NB4 (cell line): ENCODE data around the gene KSR2.

Source experiments
- DNase-seq: peaks from one replicate; pipeline ENCODE4 v3.0.0; 2010; ENCODE audit warnings: low read depth
- H3K4me3 ChIP-seq: one replicate; pipeline ENCODE4 v1.5.1; 2011; ENCODE audit warnings: mild to moderate bottlenecking, low read depth, low read length, moderate library complexity
- MYC ChIP-seq: IDR thresholded peaks from 2 replicates; pipeline ENCODE4 v1.6.1; 2011; ENCODE audit warnings: low read depth, low read length
- POLR2A ChIP-seq: IDR thresholded peaks from 2 replicates; pipeline ENCODE4 v1.6.1; 2011; ENCODE audit warnings: mild to moderate bottlenecking; ENCODE audit not compliant: insufficient read length; ENCODE audit errors: extremely low read depth
- TF ChIP-seq, protein P1 (sequence below): IDR thresholded peaks from 2 replicates; pipeline ENCODE4 v1.6.1; 2011; ENCODE audit warnings: low read depth, low read length
- TF ChIP-seq, protein P2 (sequence below): IDR thresholded peaks from one replicate; pipeline ENCODE4 v1.5.1; 2012; ENCODE audit warnings: low read depth, low read length

Gene KSR2

DNA sequence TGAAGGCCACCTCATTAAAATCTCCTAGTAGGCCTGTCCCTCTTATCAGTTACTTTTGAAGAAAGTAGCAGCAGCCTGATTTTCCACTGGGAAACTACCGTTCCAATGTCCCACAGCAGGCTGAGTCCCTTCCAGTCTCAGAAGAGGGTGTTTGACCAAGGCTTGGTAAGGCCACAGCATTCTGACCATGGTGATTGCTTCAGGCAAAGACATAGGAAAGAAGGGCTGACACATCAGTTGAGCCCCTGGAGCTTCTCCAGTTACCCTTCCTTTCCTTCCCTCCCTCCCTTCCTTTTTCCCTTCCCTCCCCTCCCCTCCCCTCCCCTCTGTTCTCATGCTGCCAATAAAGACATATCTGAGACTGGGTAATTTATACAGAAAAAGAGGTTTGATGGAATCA lies 373.0 kb downstream of the KSR2 start:
- no peak overlapping the region for H3K4me3 ChIP-seq
- no peak for DNase-seq
- no peak for TF ChIP-seq POLR2A
- TF ChIP-seq, protein P1, sequence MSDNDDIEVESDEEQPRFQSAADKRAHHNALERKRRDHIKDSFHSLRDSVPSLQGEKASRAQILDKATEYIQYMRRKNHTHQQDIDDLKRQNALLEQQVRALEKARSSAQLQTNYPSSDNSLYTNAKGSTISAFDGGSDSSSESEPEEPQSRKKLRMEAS, result no peak
- no peak for TF ChIP-seq MYC
- TF ChIP-seq, protein P2, sequence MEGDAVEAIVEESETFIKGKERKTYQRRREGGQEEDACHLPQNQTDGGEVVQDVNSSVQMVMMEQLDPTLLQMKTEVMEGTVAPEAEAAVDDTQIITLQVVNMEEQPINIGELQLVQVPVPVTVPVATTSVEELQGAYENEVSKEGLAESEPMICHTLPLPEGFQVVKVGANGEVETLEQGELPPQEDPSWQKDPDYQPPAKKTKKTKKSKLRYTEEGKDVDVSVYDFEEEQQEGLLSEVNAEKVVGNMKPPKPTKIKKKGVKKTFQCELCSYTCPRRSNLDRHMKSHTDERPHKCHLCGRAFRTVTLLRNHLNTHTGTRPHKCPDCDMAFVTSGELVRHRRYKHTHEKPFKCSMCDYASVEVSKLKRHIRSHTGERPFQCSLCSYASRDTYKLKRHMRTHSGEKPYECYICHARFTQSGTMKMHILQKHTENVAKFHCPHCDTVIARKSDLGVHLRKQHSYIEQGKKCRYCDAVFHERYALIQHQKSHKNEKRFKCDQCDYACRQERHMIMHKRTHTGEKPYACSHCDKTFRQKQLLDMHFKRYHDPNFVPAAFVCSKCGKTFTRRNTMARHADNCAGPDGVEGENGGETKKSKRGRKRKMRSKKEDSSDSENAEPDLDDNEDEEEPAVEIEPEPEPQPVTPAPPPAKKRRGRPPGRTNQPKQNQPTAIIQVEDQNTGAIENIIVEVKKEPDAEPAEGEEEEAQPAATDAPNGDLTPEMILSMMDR, result no peak

DNA sequence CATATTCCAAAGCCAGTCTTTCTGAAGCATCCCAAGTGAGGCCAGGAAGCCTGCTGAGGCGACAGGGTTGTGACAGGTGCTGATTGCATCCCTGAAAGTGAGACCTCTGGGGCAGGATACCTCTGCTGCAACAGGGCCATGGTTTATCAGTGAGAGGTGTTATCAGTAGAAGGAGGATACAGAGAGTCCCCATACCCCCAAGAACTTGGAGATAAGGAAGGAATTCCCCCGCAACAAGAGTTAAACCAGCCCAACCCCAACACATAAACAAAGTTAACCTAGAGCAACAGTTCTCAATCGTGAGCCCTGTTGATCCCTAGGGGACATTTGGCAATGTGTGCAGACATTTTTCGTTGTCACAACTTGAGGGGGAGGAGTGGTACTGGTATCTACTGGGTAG lies 374.3 kb downstream of the KSR2 start:
- no peak for DNase-seq
- TF ChIP-seq MYC (no peak), POLR2A (no peak)
- TF ChIP-seq, protein P1, result no peak
- TF ChIP-seq, protein P2, result no peak
- no peak overlapping the region for H3K4me3 ChIP-seq

DNA sequence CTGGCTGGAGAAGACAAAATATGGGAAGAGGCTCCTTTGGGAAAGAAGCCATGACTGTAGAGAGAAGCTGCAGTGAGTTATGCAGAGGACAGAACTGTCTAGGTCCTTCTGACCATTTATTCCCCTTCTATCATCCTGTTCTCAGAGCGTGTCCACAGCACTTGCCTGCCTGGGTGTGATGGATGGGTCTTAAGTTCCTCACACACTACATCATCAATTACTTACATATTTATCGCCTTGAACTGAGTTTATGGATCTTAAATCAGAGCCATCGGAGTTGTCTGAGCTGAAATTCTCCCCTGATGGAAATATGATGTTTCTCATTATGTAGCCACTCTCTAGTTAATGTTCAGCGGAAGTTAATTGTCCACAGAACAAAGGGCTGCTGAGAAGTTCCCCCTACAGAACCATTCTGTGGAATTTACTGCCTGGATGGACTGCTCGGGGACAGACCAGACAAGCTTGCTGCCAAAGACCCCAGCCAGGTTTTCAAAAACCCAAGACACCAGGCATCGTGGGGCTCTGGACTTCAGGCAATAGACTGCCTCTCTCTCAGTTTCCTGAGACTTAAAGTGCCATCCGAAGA lies 374.9 kb downstream of the KSR2 start:
- TF ChIP-seq POLR2A, result no peak
- no peak for TF ChIP-seq MYC
- TF ChIP-seq, protein P1, result no peak
- TF ChIP-seq, protein P2, result no peak
- no peak for DNase-seq
- no peak overlapping the region for H3K4me3 ChIP-seq

DNA sequence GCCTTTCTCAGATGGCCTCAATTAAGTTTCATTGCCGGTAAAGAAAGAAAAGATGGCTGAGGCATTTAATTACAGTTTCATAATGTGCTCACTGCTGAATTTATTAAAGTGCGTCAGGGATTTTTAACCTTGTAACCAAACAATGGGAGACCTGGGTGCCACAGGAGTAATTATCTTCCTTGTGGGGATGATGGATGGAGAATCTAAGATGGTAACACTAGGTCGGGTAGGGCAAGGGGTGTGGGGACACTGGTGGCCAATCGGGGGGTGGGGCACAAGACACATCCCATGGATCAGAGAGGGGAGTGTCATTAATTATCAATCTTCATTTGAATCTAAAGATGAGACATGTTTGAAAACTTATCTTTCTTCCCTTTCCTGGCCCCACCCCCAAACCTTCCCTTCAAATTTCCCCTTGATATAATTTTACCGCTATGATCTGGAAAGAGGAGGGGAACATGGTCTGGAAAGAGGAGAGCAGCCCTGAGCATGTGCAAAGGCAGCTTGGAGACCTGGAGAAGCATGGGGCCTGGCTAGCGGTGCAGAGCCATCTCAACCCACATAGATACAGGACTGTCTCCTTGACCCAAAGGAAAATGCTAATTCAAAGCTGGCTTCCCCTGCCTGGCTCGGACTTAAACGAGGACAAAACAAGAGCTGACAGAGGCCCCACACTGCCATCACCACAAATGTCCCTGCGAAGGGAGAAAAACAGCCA lies 376.0 kb downstream of the KSR2 start:
- TF ChIP-seq MYC (no peak), POLR2A (no peak)
- TF ChIP-seq, protein P1, result no peak
- TF ChIP-seq, protein P2, result no peak
- no peak overlapping the region for H3K4me3 ChIP-seq
- no peak for DNase-seq

DNA sequence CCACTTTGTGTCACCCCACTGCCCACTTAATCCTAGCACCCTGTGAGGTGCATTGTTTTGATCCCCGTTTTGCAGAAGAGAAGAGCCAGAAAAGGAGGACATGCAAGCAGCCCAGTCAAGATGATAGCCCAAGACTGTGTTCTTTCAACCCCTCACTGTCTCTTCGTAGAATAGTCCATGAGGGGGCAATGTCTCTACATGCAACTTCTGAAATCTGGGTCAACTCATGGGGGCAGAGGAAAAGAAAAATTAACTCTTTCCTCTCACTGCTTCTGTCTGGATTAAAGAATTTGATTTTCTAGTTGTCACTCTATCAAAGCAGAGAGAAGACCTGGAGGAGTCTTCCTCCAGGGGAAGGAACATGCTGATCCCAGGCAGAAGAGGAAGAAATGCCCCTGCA lies 377.8 kb downstream of the KSR2 start:
- no peak overlapping the region for H3K4me3 ChIP-seq
- TF ChIP-seq, protein P1, result no peak
- TF ChIP-seq MYC (no peak), POLR2A (no peak)
- TF ChIP-seq, protein P2, result no peak
- no peak for DNase-seq
